ENCODE data around the gene MT1B. TPM values are rescaled to one million over a fixed set of nuclear protein-coding genes. Genes with fewer than 3 reads are reported as not detected.

MT1B gene
- total and polyA plus RNA-seq, 2 of the 13 experiments (the other 11 are each of a cell fraction or from before 2014, with no cell fraction given): 0.89 TPM; not detected in 1

DNA sequence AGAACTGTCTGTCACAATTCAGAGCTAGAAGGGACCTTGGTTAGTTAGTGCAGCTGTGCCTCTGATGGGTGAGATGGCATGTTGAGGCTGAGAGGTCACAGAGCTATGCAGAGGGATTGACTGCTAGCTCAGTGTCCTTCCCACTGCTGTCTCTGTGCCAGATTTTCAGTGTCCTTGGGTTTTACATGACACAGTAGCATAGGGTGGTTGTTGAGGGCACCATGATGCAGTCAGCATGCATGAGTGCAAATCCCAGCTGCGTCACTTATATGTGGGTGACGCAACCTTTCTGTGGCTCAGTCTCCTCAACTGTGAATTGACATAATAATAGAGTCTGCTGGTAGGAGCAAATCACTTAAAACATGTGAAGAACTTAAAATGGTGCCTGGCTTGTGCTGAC is 10.5 kb upstream of the MT1B start:
- H3K36me3 ChIP-seq (replicated peaks in 1 of 2; ENCODE audit: control insufficient read depth in 1 of 2, insufficient read depth in 2 of 2, low read length in 2 of 2): no peaks in the 10 kb centered on the region
- H3K4me2 ChIP-seq (ENCODE audit: low read depth, low read length): no peak overlapping the region
- ChIA-PET POLR2A (no interaction called here), CTCF (ENCODE audit: low intra/inter-chr PET ratio, low total read pairs) (no interaction called here)
- peaks cover 13 to 64% of the 10 kb centered on the region in 2 experiments; a peak in 4 of 5 replicates for H3K27me3 ChIP-seq (ENCODE audit: control insufficient read depth in 1 of 2, insufficient read depth in 2 of 2, low read length in 2 of 2)
- in situ Hi-C loops (cut with HindIII; ENCODE audit: extremely low pct_ligation_motif_present, low pct_unique_long_range_greater_than_20kb) (no loop called here), intact Hi-C loops (cut with micrococcal nuclease; ENCODE audit: unreplicated experiment) (no loop called here)
- H3K9me3 ChIP-seq (ENCODE audit: low read length): no peaks in the 10 kb centered on the region
- H3K79me2 ChIP-seq (ENCODE audit: insufficient read depth, low read length): no peaks in the 10 kb centered on the region
- BruUV-seq (replicated peaks): no TSS peak
- peaks cover 47% of the 10 kb centered on the region for H3K4me1 ChIP-seq (ENCODE audit: insufficient read depth, low read length)
- DNase-seq (ENCODE audit: low spot score) (no peak), FAIRE-seq (no peak), ATAC-seq (no peak)
- no peak for TF ChIP-seq ZSCAN25 (CRISPR knock-in tag; IDR thresholded peaks at IDR 0.05)
- TF ChIP-seq CEBPB (IDR thresholded peaks at IDR 0.05; ENCODE audit: borderline replicate concordance, low read depth, low read length): peak; percentile 74
- no peaks in the 10 kb centered on the region for H4K20me1 ChIP-seq (ENCODE audit: insufficient read depth, low read length)
- H2AFZ ChIP-seq (ENCODE audit: low read length): no peak overlapping the region
- no peak overlapping the region for H3K4me3 ChIP-seq (replicated peaks in 1 of 3; ENCODE audit: insufficient read depth in 1 of 3, low read depth in 2 of 3, low read length in 3 of 3)
- 75% methylated on average over 2 of the region's 2 CpGs for WGBS (ENCODE audit: low lambda C conversion rate)
- no peak overlapping the region for H3K27ac ChIP-seq (ENCODE audit: extremely low read length, insufficient read depth, low read length)
- H3K9ac ChIP-seq (ENCODE audit: insufficient read depth, low read depth, low read length): no peak overlapping the region

DNA sequence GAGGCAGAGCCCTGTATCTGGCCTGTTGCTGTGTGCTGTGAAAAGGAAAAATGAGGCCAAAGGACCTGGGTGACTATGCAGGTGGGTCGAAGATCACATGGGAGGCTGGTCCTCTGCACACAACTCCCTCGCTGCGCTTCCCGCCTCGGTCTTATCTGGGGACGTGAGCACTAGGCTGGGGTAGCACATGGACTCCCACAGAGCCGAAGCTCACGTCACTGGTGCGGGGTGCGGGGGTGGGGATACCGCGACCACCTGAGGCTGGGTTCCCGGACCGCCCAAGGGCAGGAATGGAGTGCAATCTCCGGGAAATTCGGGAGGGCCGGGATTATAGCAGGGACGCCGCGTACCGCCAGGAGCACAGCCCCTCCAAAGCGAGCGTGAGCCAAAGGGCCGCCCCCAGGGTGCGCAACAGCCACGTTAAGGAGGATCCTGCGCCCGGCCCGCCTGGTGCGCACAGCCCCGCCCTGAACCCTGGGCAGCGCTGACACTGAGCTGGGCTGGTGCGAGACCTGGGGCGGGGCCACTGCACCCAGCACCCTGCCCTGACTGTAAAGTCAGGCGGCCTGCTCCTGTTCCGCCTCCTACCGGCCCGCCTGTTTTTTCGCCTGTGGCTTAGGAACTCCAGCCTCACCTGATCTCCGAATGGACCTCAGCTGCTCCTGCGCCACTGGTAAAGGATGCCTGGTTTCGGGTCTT is 8.5 kb upstream of the MT1B start:
- Histone ChIP-seq H3K36me3 (replicated peaks in 1 of 2; ENCODE audit: control insufficient read depth in 1 of 2, insufficient read depth in 2 of 2, low read length in 2 of 2) (no peaks in the 10 kb centered on the region), H3K4me1 (ENCODE audit: insufficient read depth, low read length) (peaks cover 54% of the 10 kb centered on the region), H3K27me3 (ENCODE audit: control insufficient read depth in 1 of 2, insufficient read depth in 2 of 2, low read length in 2 of 2) (peaks cover 10 to 48% of the 10 kb centered on the region in 2 experiments; a peak in 4 of 5 replicates), H4K20me1 (ENCODE audit: insufficient read depth, low read length) (no peaks in the 10 kb centered on the region), H3K79me2 (ENCODE audit: insufficient read depth, low read length) (no peaks in the 10 kb centered on the region), H2AFZ (ENCODE audit: low read length) (no peak overlapping the region), H3K4me3 (replicated peaks in 1 of 3; ENCODE audit: insufficient read depth in 1 of 3, low read depth in 2 of 3, low read length in 3 of 3) (peak overlapping the region in 2 of 3 experiments; percentile 8 to 45; a peak in 3 of 6 replicates), H3K9me3 (ENCODE audit: low read length) (no peaks in the 10 kb centered on the region), H3K9ac (ENCODE audit: insufficient read depth, low read depth, low read length) (no peak overlapping the region), H3K4me2 (ENCODE audit: low read depth, low read length) (peak overlapping the region; percentile 41), H3K27ac (ENCODE audit: extremely low read length, insufficient read depth, low read length) (no peak overlapping the region)
- ChIA-PET CTCF (ENCODE audit: low intra/inter-chr PET ratio, low total read pairs) (no interaction called here), POLR2A (interaction anchor here (1.3 to 1.8 kb wide), 2 partner anchors 18 to 36 kb away, joined by 3 to 5 read pairs; partner anchors contain the start of gene MT1E)
- in situ Hi-C loops (cut with HindIII; ENCODE audit: extremely low pct_ligation_motif_present, low pct_unique_long_range_greater_than_20kb): no loop called here
- intact Hi-C loops (cut with micrococcal nuclease; ENCODE audit: unreplicated experiment): no loop called here
- no TSS peak for BruUV-seq (replicated peaks)
- FAIRE-seq: no peak
- peak; percentile 39 for DNase-seq (ENCODE audit: low spot score)
- peak; percentile 85 for ATAC-seq
- WGBS (ENCODE audit: low lambda C conversion rate): 29% methylated on average over 28 of the region's 42 CpGs
- TF ChIP-seq, protein P1, sequence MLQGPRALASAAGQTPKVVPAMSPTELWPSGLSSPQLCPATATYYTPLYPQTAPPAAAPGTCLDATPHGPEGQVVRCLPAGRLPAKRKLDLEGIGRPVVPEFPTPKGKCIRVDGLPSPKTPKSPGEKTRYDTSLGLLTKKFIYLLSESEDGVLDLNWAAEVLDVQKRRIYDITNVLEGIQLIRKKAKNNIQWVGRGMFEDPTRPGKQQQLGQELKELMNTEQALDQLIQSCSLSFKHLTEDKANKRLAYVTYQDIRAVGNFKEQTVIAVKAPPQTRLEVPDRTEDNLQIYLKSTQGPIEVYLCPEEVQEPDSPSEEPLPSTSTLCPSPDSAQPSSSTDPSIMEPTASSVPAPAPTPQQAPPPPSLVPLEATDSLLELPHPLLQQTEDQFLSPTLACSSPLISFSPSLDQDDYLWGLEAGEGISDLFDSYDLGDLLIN (CRISPR knock-in tag; IDR thresholded peaks at IDR 0.05; ENCODE audit: borderline replicate concordance): no peak; the same call in 1 of the 2 replicates
- TF ChIP-seq ATM (IDR thresholded peaks at IDR 0.05; ENCODE audit: borderline replicate concordance) (no peak), ZNF607 (CRISPR knock-in tag; IDR thresholded peaks at IDR 0.05; ENCODE audit: borderline replicate concordance) (peak; percentile 87), GATAD2A (CRISPR knock-in tag; IDR thresholded peaks at IDR 0.05) (no peak), MTA1 (CRISPR knock-in tag; IDR thresholded peaks at IDR 0.05; ENCODE audit: borderline replicate concordance) (no peak; the same call in 1 of the 2 replicates), SIN3A (IDR thresholded peaks at IDR 0.05; ENCODE audit: borderline replicate concordance, low read depth, low read length) (no peak), JARID2 (CRISPR knock-in tag; IDR thresholded peaks at IDR 0.05; ENCODE audit: insufficient replicate concordance) (no peak), ZSCAN21 (CRISPR knock-in tag; IDR thresholded peaks at IDR 0.05; ENCODE audit: borderline replicate concordance) (0 out of 2 replicates have a peak, but pooled peaks have one; percentile 23), ZNF543 (CRISPR knock-in tag; IDR thresholded peaks at IDR 0.05) (no peak; the same call in 1 of the 2 replicates), SRSF1 (optimal IDR thresholded peaks at IDR 0.05; ENCODE audit: low read depth, low read length) (no peak), ZKSCAN5 (CRISPR knock-in tag; IDR thresholded peaks at IDR 0.05) (no peak), ONECUT2 (CRISPR knock-in tag; IDR thresholded peaks at IDR 0.05) (no peak)
- TF ChIP-seq, protein P2, sequence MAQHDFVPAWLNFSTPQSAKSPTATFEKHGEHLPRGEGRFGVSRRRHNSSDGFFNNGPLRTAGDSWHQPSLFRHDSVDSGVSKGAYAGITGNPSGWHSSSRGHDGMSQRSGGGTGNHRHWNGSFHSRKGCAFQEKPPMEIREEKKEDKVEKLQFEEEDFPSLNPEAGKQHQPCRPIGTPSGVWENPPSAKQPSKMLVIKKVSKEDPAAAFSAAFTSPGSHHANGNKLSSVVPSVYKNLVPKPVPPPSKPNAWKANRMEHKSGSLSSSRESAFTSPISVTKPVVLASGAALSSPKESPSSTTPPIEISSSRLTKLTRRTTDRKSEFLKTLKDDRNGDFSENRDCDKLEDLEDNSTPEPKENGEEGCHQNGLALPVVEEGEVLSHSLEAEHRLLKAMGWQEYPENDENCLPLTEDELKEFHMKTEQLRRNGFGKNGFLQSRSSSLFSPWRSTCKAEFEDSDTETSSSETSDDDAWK (CRISPR knock-in tag; IDR thresholded peaks at IDR 0.05): no peak
